ENCODE data around the gene SPATA12.

The SPATA12 gene

DNA sequence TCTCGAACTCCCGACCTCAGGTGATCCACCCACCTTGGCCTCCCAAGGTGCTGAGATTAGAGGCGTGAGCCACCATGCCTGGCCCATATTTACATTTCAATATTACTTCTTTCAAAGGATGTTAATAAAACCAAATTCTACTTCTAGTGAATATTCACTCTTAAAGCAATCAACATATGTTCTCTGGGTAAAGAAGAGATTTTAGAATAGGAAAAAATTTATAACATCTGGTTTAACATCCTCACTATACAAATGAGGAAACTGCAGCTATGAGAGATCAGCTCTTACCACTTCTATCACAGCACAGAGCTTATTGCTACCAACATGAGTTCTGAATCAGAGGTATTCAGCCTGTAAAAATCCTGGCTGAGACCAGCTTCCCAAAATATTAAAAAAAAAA lies 56.0 kb downstream of the SPATA12 start:
- DNase-seq (ENCODE audit: low spot score), result no peak

DNA sequence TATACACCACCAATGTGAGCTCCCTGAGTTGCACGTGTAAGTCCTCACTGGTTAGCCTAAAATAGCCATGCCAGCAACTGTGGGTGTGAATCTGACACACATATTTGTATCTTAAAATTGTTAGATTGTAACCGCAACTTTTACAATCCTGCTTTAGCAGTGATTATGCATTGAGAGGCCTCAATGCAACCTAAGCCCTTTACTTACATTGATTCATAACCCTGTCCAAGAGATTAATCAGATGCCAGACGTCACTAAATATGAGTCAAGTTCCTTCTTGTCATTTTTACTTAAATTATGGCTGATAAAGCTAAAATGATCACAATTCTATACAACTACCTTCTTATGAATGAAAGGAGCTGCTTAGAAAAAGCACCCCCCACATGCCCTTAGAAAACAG lies 57.8 kb downstream of the SPATA12 start:
- DNase-seq (ENCODE audit: low spot score), result no peak

GRCh38 chr3:57120040-57120439 lies 59.6 kb downstream of the SPATA12 start:
- no peak for DNase-seq (ENCODE audit: low spot score)

DNA sequence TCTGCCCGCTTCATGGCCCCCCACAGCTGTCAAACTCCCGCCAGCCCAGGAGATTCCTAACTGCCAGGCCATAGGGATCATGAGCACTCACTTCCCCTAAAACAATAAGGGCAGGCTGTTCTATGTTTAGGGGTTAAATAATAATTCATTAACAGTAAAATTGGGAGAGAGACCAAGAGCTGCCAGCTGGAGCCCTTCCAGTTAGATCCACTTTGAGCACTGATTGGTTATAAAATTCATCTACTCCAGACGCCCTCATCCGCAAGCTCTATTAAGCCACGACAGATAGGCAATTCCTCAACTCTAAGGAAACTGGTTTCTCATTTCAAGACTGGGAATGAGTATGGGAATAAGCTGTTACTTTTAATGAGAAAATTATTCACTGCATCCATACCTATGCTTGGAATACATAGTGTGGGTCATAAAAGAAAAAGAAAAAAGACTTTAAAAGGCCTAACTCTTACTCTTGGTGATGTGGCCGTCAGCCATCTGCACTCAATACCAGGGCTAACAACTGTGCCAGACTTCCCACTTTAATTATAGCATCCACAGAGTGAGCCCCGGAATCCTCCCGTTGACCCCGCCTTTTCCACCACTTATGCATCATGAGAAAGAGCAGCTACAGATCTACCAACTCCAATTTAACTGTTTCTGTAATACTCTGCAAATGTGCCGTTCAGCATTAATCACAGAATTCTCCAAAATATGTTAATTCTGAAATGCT lies 60.1 kb downstream of the SPATA12 start:
- DNase-seq (ENCODE audit: low spot score), result no peak

Measured in kidney tubule cell (primary cell).